AG09309 (cell line): ENCODE measurements around the gene CDT1.

Experiments used
- DNase-seq: peaks from one replicate; pipeline ENCODE4 v3.0.0-alpha.2; 2010; ENCODE audit warnings: low read depth
- H3K4me3 ChIP-seq: 2 replicates; pipeline ENCODE4 v1.5.1; 2011; ENCODE audit warnings: mild to moderate bottlenecking, low read depth, low read length, moderate library complexity; ENCODE audit not compliant: control insufficient read depth
- CTCF ChIP-seq: IDR thresholded peaks from 2 replicates; pipeline ENCODE4 v1.5.1; 2011; ENCODE audit warnings: mild to moderate bottlenecking, low read depth, low read length, inconsistent platforms; ENCODE audit not compliant: insufficient read depth, control insufficient read depth; ENCODE audit errors: missing control alignments

CDT1 gene

GRCh38 chr16:88762941-88763340, 40.6 kb upstream of the CDT1 start:
- no peak for DNase-seq
- no peak overlapping the region for H3K4me3 ChIP-seq
- TF ChIP-seq CTCF = no peak

GRCh38 chr16:88763502-88764053, 40.0 kb upstream of the CDT1 start:
- no peak for DNase-seq
- no peak overlapping the region for H3K4me3 ChIP-seq
- TF ChIP-seq CTCF = no peak

GRCh38 chr16:88764080-88764479, 39.5 kb upstream of the CDT1 start:
- no peak overlapping the region for H3K4me3 ChIP-seq
- no peak for TF ChIP-seq CTCF
- no peak for DNase-seq

DNA sequence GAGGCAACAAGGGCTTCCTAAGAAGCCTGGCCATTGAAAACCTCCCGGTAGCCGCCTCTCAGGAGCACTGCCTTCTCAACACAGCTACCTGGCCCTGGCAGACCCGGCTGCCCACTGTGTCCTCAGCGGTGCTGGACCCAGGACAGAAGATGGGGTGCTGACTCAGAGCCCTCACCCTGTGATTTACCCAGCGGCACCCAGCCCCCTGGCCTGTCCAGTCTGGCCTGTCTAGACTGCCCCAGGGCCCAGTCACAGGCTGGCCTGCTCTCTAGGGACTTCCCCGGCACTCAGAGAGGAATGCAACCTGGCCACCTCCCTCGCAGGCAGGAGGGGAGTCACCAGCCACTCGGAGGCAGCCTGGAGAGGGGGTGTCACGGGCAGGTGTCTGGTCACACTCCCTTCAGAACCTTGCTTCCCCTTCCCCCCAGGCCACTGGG, 38.7 kb upstream of the CDT1 start:
- no peak for TF ChIP-seq CTCF

GRCh38 chr16:88766975-88767374, 36.6 kb upstream of the CDT1 start:
- DNase-seq = no peak
- H3K4me3 ChIP-seq = no peak overlapping the region
- no peak for TF ChIP-seq CTCF

More for the DNA sequence above, 38.7 kb upstream of the CDT1 start:
- H3K4me3 ChIP-seq = no peak overlapping the region
- no peak for DNase-seq

DNA sequence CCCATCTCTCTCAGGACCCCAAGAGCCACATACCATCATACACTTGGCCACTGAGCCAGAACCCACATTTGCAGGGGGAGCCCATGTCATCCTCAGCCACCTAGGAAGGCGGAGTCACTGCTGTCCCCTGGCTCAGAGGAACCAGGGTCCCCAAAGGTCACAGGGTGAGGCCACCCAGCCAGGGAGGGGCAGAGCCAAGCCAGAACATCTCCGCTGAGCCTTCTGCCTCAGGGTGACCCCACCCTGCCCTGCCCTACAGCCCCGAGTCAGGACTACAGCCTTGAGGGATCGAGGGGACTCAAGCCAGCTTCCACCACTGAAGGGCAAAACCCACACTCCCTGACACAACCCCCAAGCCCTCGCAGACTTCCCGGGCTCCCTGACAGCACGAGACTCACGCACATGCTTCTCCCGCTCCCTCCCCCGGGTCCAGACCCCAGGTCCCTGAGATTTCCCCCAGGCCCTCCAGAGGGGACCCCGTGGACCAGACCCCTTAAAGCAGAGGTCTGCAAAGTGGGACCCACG, 36.0 kb upstream of the CDT1 start:
- no peak for DNase-seq
- H3K4me3 ChIP-seq = no peak overlapping the region
- no peak for TF ChIP-seq CTCF
